GM23338 (cell line): ENCODE results near the gene ZNRF1. TPM values are rescaled to one million over a fixed set of nuclear protein-coding genes. Genes with fewer than 3 reads are reported as not detected.

Experiments
- ATAC-seq: fragments of 200-7000 bp; cut with Tn5 transposase; 3 replicates; pipeline ENCODE4 v1.9.1; 2020
- DNase-seq: peaks from one replicate; pipeline ENCODE4 v3.0.0-alpha.2; 2015; ENCODE audit warnings: low spot score
- H2AFZ ChIP-seq: fragments of 200-600 bp; sonication (generic); 2 replicates; pipeline ENCODE4 v1.8.0; 2016; ENCODE audit warnings: antibody characterized with exemption, mild to moderate bottlenecking, moderate library complexity
- H3F3A ChIP-seq: fragments of 200-600 bp; sonication (generic); replicated peaks from 2 replicates; pipeline ENCODE4 v1.8.0; 2017; ENCODE audit warnings: antibody characterized with exemption, mixed run types, low read depth
- H3K27ac ChIP-seq: fragments of 200-600 bp; sonication (generic); 2 replicates; pipeline ENCODE4 v1.6.1; 2016; ENCODE audit warnings: low read depth
- H3K27me3 ChIP-seq: fragments of 200-600 bp; sonication (generic); 2 replicates; pipeline ENCODE4 v1.8.0; 2016; ENCODE audit warnings: mild to moderate bottlenecking, mixed run types, moderate library complexity; ENCODE audit not compliant: insufficient read depth
- H3K36me3 ChIP-seq: fragments of 200-600 bp; sonication (generic); 2 replicates; pipeline ENCODE4 v1.8.0; 2016; ENCODE audit warnings: mild to moderate bottlenecking; ENCODE audit not compliant: insufficient read depth
- H3K4me1 ChIP-seq: fragments of 200-600 bp; sonication (generic); 2 replicates; pipeline ENCODE4 v1.8.0; 2016; ENCODE audit warnings: mild to moderate bottlenecking, moderate library complexity; ENCODE audit not compliant: insufficient read depth
- H3K4me2 ChIP-seq: fragments of 200-600 bp; sonication (generic); 2 replicates; pipeline ENCODE4 v1.7.1; 2017; ENCODE audit warnings: mixed run types
- H3K4me3 ChIP-seq: fragments of 200-600 bp; sonication (generic); 2 replicates; pipeline ENCODE4 v1.6.1; 2016; ENCODE audit warnings: mixed run types
- H3K79me2 ChIP-seq: fragments of 200-600 bp; sonication (generic); replicated peaks from 2 replicates; pipeline ENCODE4 v1.8.0; 2017; ENCODE audit warnings: mild to moderate bottlenecking; ENCODE audit not compliant: insufficient read depth
- H3K9me2 ChIP-seq: fragments of 200-600 bp; sonication (generic); 2 replicates; pipeline ENCODE4 v1.8.0; 2017; ENCODE audit not compliant: insufficient read depth
- H4K20me1 ChIP-seq: fragments of 200-600 bp; sonication (generic); replicated peaks from 2 replicates; pipeline ENCODE4 v1.8.0; 2017; ENCODE audit warnings: mild to moderate bottlenecking; ENCODE audit not compliant: insufficient read depth
- H3K27ac Mint-ChIP-seq: 2 replicates; pipeline ENCODE4 v1.8.0; 2020; ENCODE audit warnings: inconsistent platforms, mild to moderate bottlenecking, moderate library complexity, mixed read lengths
- H3K27me3 Mint-ChIP-seq: 3 replicates; pipeline ENCODE4 v1.8.0; 2022; ENCODE audit warnings: low read depth, mild to moderate bottlenecking, moderate library complexity, mixed read lengths, inconsistent platforms; ENCODE audit not compliant: insufficient read depth, poor library complexity
- H3K36me3 Mint-ChIP-seq: 3 replicates; pipeline ENCODE4 v1.8.0; 2021; ENCODE audit warnings: low read depth, mild to moderate bottlenecking, inconsistent platforms, moderate library complexity, mixed read lengths
- H3K4me1 Mint-ChIP-seq: 3 replicates; pipeline ENCODE4 v1.8.0; 2020; ENCODE audit warnings: mild to moderate bottlenecking, inconsistent platforms, mixed read lengths
- H3K4me3 Mint-ChIP-seq: 3 replicates; pipeline ENCODE4 v1.8.0; 2021; ENCODE audit warnings: moderate library complexity, mild to moderate bottlenecking, inconsistent platforms, mixed read lengths
- H3K9me3 Mint-ChIP-seq: 3 replicates; pipeline ENCODE4 v1.8.0; 2020; ENCODE audit warnings: moderate library complexity, mild to moderate bottlenecking, inconsistent platforms, mixed read lengths
- CREB1 ChIP-seq: fragments of 250-450 bp; sonication (Bioruptor Pico); IDR thresholded peaks from 2 replicates; pipeline ENCODE4 v1.5.0; 2020; ENCODE audit warnings: low read depth, mild to moderate bottlenecking, moderate library complexity
- CTCF ChIP-seq, 2 experiments: fragments of 200-600 bp in 1 of 2; sonication (generic) in 1 of 2; conservative IDR thresholded peaks; 2 replicates each; pipeline versions ENCODE4 v1.5.1 to v1.6.1; 2016 to 2017; ENCODE audit warnings: antibody characterized with exemption in 2 of 2, low read depth in 2 of 2, mild to moderate bottlenecking in 2 of 2, moderate library complexity in 1 of 2
- ETS1 ChIP-seq: IDR thresholded peaks from 2 replicates; pipeline ENCODE4 v1.6.1; 2016; ENCODE audit warnings: antibody characterized with exemption
- EZH2 ChIP-seq: fragments of 200-600 bp; sonication (generic); IDR thresholded peaks from one replicate; pipeline ENCODE4 v1.8.0; 2017; ENCODE audit warnings: antibody characterized with exemption, mild to moderate bottlenecking, low read depth; ENCODE audit not compliant: unreplicated experiment
- EZH2phosphoT487 ChIP-seq: fragments of 200-600 bp; sonication (generic); IDR thresholded peaks from one replicate; pipeline ENCODE4 v1.8.1; 2018; ENCODE audit warnings: antibody characterized with exemption; ENCODE audit not compliant: unreplicated experiment
- JUNB ChIP-seq: IDR thresholded peaks from one replicate; pipeline ENCODE4 v1.6.1; 2016; ENCODE audit warnings: antibody characterized with exemption; ENCODE audit not compliant: unreplicated experiment
- NANOG ChIP-seq: IDR thresholded peaks from 2 replicates; pipeline ENCODE4 v1.6.1; 2016; ENCODE audit warnings: antibody characterized with exemption, borderline replicate concordance
- POLR2AphosphoS5 ChIP-seq: IDR thresholded peaks from 2 replicates; pipeline ENCODE4 v1.6.1; 2016; ENCODE audit warnings: antibody characterized with exemption, low read depth
- REST ChIP-seq: IDR thresholded peaks from one replicate; pipeline ENCODE4 v1.6.1; 2018; ENCODE audit warnings: antibody characterized with exemption; ENCODE audit not compliant: unreplicated experiment
- STAT1 ChIP-seq: IDR thresholded peaks from one replicate; pipeline ENCODE4 v1.6.1; 2016; ENCODE audit warnings: antibody characterized with exemption; ENCODE audit not compliant: unreplicated experiment
- ZNF114 ChIP-seq: fragments of 250-450 bp; sonication (Bioruptor Pico); IDR thresholded peaks from 2 replicates; pipeline ENCODE4 v1.5.0; 2020; ENCODE audit warnings: mild to moderate bottlenecking, moderate library complexity
- ZNF331 ChIP-seq: fragments of 250-450 bp; sonication (Bioruptor Pico); IDR thresholded peaks from 2 replicates; pipeline ENCODE4 v1.5.0; 2020; ENCODE audit warnings: low read depth, mild to moderate bottlenecking, moderate library complexity
- ZNF462 ChIP-seq: fragments of 250-450 bp; sonication (Bioruptor Pico); IDR thresholded peaks from 2 replicates; pipeline ENCODE4 v1.5.0; 2020; ENCODE audit warnings: mild to moderate bottlenecking, moderate library complexity
- polyA plus RNA-seq: library from polyadenylated mRNA; unstranded; fragments of >200 nt; fragmentation: Nextera tagmentation; extraction: Ambion mirVana; gene quantifications from 2 replicates; pipeline ENCODE4 v1.2.1, GENCODE V29; 2016
- total RNA-seq: library from RNA; depleted of rRNA; stranded (reverse); fragments of >200 nt; shearing (Covaris generic); gene quantifications from 2 replicates; pipeline ENCODE4 v1.2.3, GENCODE V29; 2014

ZNRF1 gene
- total and polyA plus RNA-seq, 2 experiments from 2014 or later: 22.4 to 42.1 TPM

DNA sequence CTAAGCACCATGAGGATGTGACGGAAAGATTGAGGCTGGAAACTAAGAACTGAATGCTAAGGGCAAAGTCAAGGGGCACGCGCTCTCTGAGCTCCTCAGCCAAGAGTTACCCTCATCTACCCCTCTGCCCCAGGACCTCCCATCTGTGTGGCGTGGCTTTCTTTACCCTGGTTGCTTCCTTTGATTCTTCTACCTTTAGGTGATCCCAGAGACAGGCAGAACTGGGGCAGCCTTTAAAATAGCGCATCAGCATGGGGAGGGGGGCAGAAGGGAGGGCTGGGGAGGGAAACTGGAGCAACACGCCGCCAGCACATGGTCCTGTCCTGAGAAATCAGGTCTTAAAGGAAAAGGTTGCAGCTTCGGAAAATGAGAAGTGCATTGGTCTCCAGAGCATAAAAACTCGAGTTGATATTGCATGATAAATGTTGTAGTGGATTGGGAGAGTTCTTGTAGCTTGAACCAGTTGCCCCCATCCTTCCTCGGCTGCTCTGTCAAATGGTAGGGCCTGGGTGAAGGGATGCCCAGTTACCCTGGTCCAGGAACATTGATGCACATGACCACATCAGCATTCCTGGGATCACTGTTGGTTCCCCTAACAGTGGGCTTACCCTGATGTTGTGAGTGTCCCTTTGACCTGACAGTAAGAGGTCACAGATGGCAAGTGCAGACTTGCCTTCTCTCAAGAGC is 88.0 kb downstream of the ZNRF1 start:
- Histone ChIP-seq H3K27ac (peak overlapping the region; percentile 45; the same call in 1 of the 2 replicates), H4K20me1 (peaks cover 12% of the 10 kb centered on the region), H3K9me2 (no peaks in the 10 kb centered on the region), H3K4me2 (no peak overlapping the region), H3K79me2 (peaks cover 99% of the 10 kb centered on the region), H3K36me3 (0 out of 2 replicates have a peak, but pooled peaks cover 2% of the 10 kb centered on the region), H3K27me3 (no peaks in the 10 kb centered on the region), H3K4me3 (no peak overlapping the region), H3K4me1 (peaks cover 15% of the 10 kb centered on the region), H2AFZ (no peak overlapping the region), H3F3A (0 out of 2 replicates have a peak, but pooled peaks cover 8% of the 10 kb centered on the region)
- TF ChIP-seq NANOG (no peak), EZH2phosphoT487 (no peak), EZH2 (no peak), POLR2AphosphoS5 (no peak), ZNF462 (no peak), REST (no peak), ZNF114 (CRISPR knock-in tag) (no peak), STAT1 (no peak), CREB1 (CRISPR knock-in tag) (no peak), ETS1 (no peak), ZNF331 (CRISPR knock-in tag) (no peak), CTCF (conservative IDR thresholded peaks at IDR 0.05; ENCODE audit: low read depth in 2 of 2) (no peak), JUNB (no peak)
- Mint-ChIP-seq H3K9me3 (no peaks in the 10 kb centered on the region), H3K4me3 (no peak overlapping the region), H3K27me3 (peaks cover 7% of the 10 kb centered on the region), H3K4me1 (peaks cover 29% of the 10 kb centered on the region), H3K27ac (no peak overlapping the region), H3K36me3 (peaks cover 2% of the 10 kb centered on the region; the same call in 1 of the 3 replicates)
- DNase-seq (no peak), ATAC-seq (no peak)
